ENCODE data around the gene REG3G. TPM values are rescaled to one million over a fixed set of nuclear protein-coding genes. Genes with fewer than 3 reads are reported as not detected.

REG3G gene
- total and polyA plus RNA-seq, 11 donors, result 0.11 TPM; not detected in 10

GRCh38 chr2:78993518-78994148 is 31.9 kb upstream of the REG3G start:
- ATAC-seq, result no peak
- no peak for TF ChIP-seq CTCF (IDR thresholded peaks at IDR 0.05)
- TF ChIP-seq POLR2A (IDR thresholded peaks at IDR 0.05), result no peak
- H3K4me3 ChIP-seq, result no peak overlapping the region
- H3K27ac ChIP-seq, result no peak overlapping the region
- H3K4me1 ChIP-seq, result peaks cover 0 to 7% (median 0%) of the 10 kb centered on the region in 12 donors
- 16 to 26% (median 21%) methylated on average over 25 of the region's 25 CpGs for WGBS, 4 donors
- H3K27me3 ChIP-seq, result peaks cover 6 to 44% (median 22%) of the 10 kb centered on the region in 9 donors
- no peak for DNase-seq
- no peaks in the 10 kb centered on the region for H3K9me3 ChIP-seq
- intact Hi-C loops (cut with DNase I), result no loop called here
- no peaks in the 10 kb centered on the region for H3K36me3 ChIP-seq

- Histone ChIP-seq H3K27me3 (peaks cover 6 to 44% (median 22%) of the 10 kb centered on the region in 9 donors), H3K4me1 (peaks cover 0 to 7% (median 0%) of the 10 kb centered on the region in 12 donors), H3K9me3 (no peaks in the 10 kb centered on the region), H3K36me3 (no peaks in the 10 kb centered on the region), H3K4me3 (no peak overlapping the region), H3K27ac (no peak overlapping the region)
- no peak for DNase-seq
- no peak for ATAC-seq
- 67 to 75% (median 68%) methylated on average over 1 of the region's 1 CpG for WGBS, 4 donors
- intact Hi-C loops (cut with DNase I), result no loop called here
- no peak for TF ChIP-seq POLR2A (IDR thresholded peaks at IDR 0.05)
- TF ChIP-seq CTCF (IDR thresholded peaks at IDR 0.05), result no peak
Observed at GRCh38 chr2:78994789-78995188, 30.7 kb upstream of the REG3G start.

GRCh38 chr2:78999406-78999805 is 26.1 kb upstream of the REG3G start:
- Histone ChIP-seq H3K36me3 (no peaks in the 10 kb centered on the region), H3K4me1 (no peaks in the 10 kb centered on the region), H3K9me3 (no peaks in the 10 kb centered on the region), H3K4me3 (no peak overlapping the region), H3K27me3 (peaks cover 0 to 11% (median 3%) of the 10 kb centered on the region in 9 donors), H3K27ac (no peak overlapping the region)
- 53 to 60% (median 54%) methylated on average over 3 of the region's 3 CpGs for WGBS, 4 donors
- ATAC-seq (no peak), DNase-seq (no peak)
- intact Hi-C loops (cut with DNase I), result no loop called here
- TF ChIP-seq POLR2A (IDR thresholded peaks at IDR 0.05) (no peak), CTCF (IDR thresholded peaks at IDR 0.05) (peak in 6 of 12 donors; percentile 15 to 45 (median 26))

- WGBS, 4 donors, result 62 to 71% (median 70%) methylated on average over 3 to 4 of the region's 4 CpGs
- intact Hi-C loops (cut with DNase I), result no loop called here
- no peak for ATAC-seq
- TF ChIP-seq POLR2A (IDR thresholded peaks at IDR 0.05) (no peak), CTCF (IDR thresholded peaks at IDR 0.05) (no peak)
- H3K27me3 ChIP-seq, result peaks cover 0 to 4% (median 0%) of the 10 kb centered on the region in 9 donors
- H3K9me3 ChIP-seq, result no peaks in the 10 kb centered on the region
- H3K4me1 ChIP-seq, result no peaks in the 10 kb centered on the region
- no peak overlapping the region for H3K27ac ChIP-seq
- DNase-seq, result no peak
- no peak overlapping the region for H3K4me3 ChIP-seq
- H3K36me3 ChIP-seq, result no peaks in the 10 kb centered on the region
Observed at GRCh38 chr2:79000008-79000576, 25.4 kb upstream of the REG3G start.

All from heart left ventricle (tissue), 16 donors.